WTC11 (cell line): ENCODE data around the gene HSFY2. TPM values are rescaled to one million over a fixed set of nuclear protein-coding genes. Genes with fewer than 3 reads are reported as not detected.
A peak's percentile ranks its signal among the peaks of the same experiment; 100 is the strongest.
"Not testable (repeated sequence)": the region's sequence is repeated elsewhere in the genome, so short reads cannot be mapped to it uniquely, and the experiment has no call there.

Experiments used
- ATAC-seq: fragments of 200-7000 bp; cut with Tn5 transposase; 2 replicates; pipeline ENCODE4 v1.10.0; 2021; ENCODE audit warnings: mild to moderate bottlenecking, moderate library complexity
- Bru-seq: library from RNA; stranded (reverse); fragments of 400-500 nt; gene quantifications from one replicate; lab custom pipeline; 2021; lab: Mats Ljungman, UMichigan
- CTCF ChIA-PET: fragments of 300-600 bp; sonication (Branson Sonifier 250); formaldehyde crosslinking; loops from one replicate; lab custom pipeline; 2021; ENCODE audit warnings: antibody characterized with exemption; lab: Charles Lee
- POLR2A ChIA-PET: fragments of 350-600 bp; sonication (Branson Sonifier 250); formaldehyde crosslinking; loops from one replicate; lab custom pipeline; 2021; ENCODE audit warnings: antibody characterized with exemption; lab: Charles Lee
- DNase-seq: peaks from one replicate; pipeline ENCODE4 v3.0.0; 2021; ENCODE audit warnings: low spot score
- H3K27ac Mint-ChIP-seq: 2 replicates; pipeline ENCODE4 v1.8.0; 2021; ENCODE audit warnings: mixed read lengths
- H3K27me3 Mint-ChIP-seq: 2 replicates; pipeline ENCODE4 v1.8.0; 2021; ENCODE audit warnings: low read depth, mild to moderate bottlenecking, moderate library complexity, mixed read lengths
- H3K36me3 Mint-ChIP-seq: 2 replicates; pipeline ENCODE4 v1.8.0; 2021; ENCODE audit warnings: mixed read lengths
- H3K4me1 Mint-ChIP-seq: 2 replicates; pipeline ENCODE4 v1.8.0; 2022; ENCODE audit warnings: mixed read lengths
- H3K4me3 Mint-ChIP-seq: 2 replicates; pipeline ENCODE4 v1.8.0; 2021; ENCODE audit warnings: mild to moderate bottlenecking, moderate library complexity, mixed read lengths
- H3K9me3 Mint-ChIP-seq: 2 replicates; pipeline ENCODE4 v1.8.0; 2021; ENCODE audit warnings: mixed read lengths
- long read RNA-seq, 3 experiments: library from RNA in 1 of 3; library from capped mRNA in 1 of 3; library from polyadenylated mRNA in 1 of 3; unstranded in 2 of 3; stranded (forward) in 1 of 3; transcript quantifications; one replicate each; pipeline ENCODE4 v2.0.0, GENCODE V29; 2021
- total RNA-seq: library from RNA; stranded (reverse); gene quantifications from 3 replicates; pipeline ENCODE4 v1.2.3, GENCODE V29; 2021

Gene HSFY2
- total RNA-seq: not detected in 3 replicates
- Bru-seq, nascent RNA: not detected
- long read RNA-seq, experiment 1: 0 reads
- long read RNA-seq, experiment 2: 0 reads
- long read RNA-seq, experiment 3: 0 reads

GRCh38 chrY:18773635-18774034 lies at the start of gene HSFY2:
Gene HSFY2 (minus strand): TSS chrY:18773735. CDS start chrY:18773618, 117 bp downstream.
- H3K4me1 Mint-ChIP-seq, POLR2A ChIA-PET, DNase-seq, CTCF ChIA-PET, H3K4me3 Mint-ChIP-seq, H3K27me3 Mint-ChIP-seq, H3K27ac Mint-ChIP-seq, H3K36me3 Mint-ChIP-seq, ATAC-seq, H3K9me3 Mint-ChIP-seq: not testable (repeated sequence)

- H3K9me3 Mint-ChIP-seq, H3K4me3 Mint-ChIP-seq, H3K4me1 Mint-ChIP-seq, CTCF ChIA-PET, H3K36me3 Mint-ChIP-seq, POLR2A ChIA-PET, H3K27me3 Mint-ChIP-seq, ATAC-seq, DNase-seq, H3K27ac Mint-ChIP-seq: not testable (repeated sequence)
Measured at GRCh38 chrY:18815751-18816150, 42.2 kb upstream of the HSFY2 start.

- CTCF ChIA-PET, ATAC-seq, H3K27me3 Mint-ChIP-seq, H3K4me1 Mint-ChIP-seq, H3K36me3 Mint-ChIP-seq, H3K4me3 Mint-ChIP-seq, DNase-seq, H3K9me3 Mint-ChIP-seq, POLR2A ChIA-PET, H3K27ac Mint-ChIP-seq: not testable (repeated sequence)
Measured at GRCh38 chrY:18788757-18789406, 15.3 kb upstream of the HSFY2 start.

- H3K27me3 Mint-ChIP-seq, H3K4me1 Mint-ChIP-seq, CTCF ChIA-PET, H3K36me3 Mint-ChIP-seq, H3K4me3 Mint-ChIP-seq, POLR2A ChIA-PET, H3K27ac Mint-ChIP-seq, DNase-seq, H3K9me3 Mint-ChIP-seq: not testable (repeated sequence)
- peak; percentile 78 for ATAC-seq
Measured at GRCh38 chrY:18754077-18754476, 19.5 kb downstream of the HSFY2 start.

GRCh38 chrY:18753133-18753815 lies 20.3 kb downstream of the HSFY2 start:
- H3K9me3 Mint-ChIP-seq, ATAC-seq, POLR2A ChIA-PET, CTCF ChIA-PET, H3K27ac Mint-ChIP-seq, H3K4me3 Mint-ChIP-seq, H3K36me3 Mint-ChIP-seq, DNase-seq, H3K4me1 Mint-ChIP-seq, H3K27me3 Mint-ChIP-seq: not testable (repeated sequence)

GRCh38 chrY:18723714-18724113 lies 49.8 kb downstream of the HSFY2 start:
- H3K4me3 Mint-ChIP-seq, H3K4me1 Mint-ChIP-seq, H3K36me3 Mint-ChIP-seq, CTCF ChIA-PET, H3K27ac Mint-ChIP-seq, H3K27me3 Mint-ChIP-seq, H3K9me3 Mint-ChIP-seq, ATAC-seq, POLR2A ChIA-PET, DNase-seq: not testable (repeated sequence)

Other genes starting within 250 kb of the HSFY2 start
- not detected in 3 replicates for gene HSFY1, start 227.0 kb downstream of the HSFY2 start, total RNA-seq